HG02610 (cell line): ENCODE measurements around the gene TAS2R16.
"Not testable (repeated sequence)": the region's sequence is repeated elsewhere in the genome, so short reads cannot be mapped to it uniquely, and the experiment has no call there.

Source experiments
- ATAC-seq: cut with Tn5 transposase; IDR thresholded peaks from one replicate; pipeline ENCODE4 v1.9.1; 2021; ENCODE audit warnings: mild to moderate bottlenecking, moderate library complexity; ENCODE audit not compliant: unreplicated experiment

TAS2R16 gene

GRCh38 chr7:122974229-122974628, 21.3 kb downstream of the TAS2R16 start:
- no peak for ATAC-seq

- no peak for ATAC-seq
Measured at GRCh38 chr7:122972056-122972455, 23.4 kb downstream of the TAS2R16 start.

- no peak for ATAC-seq
Measured at GRCh38 chr7:122970740-122971725, 24.5 kb downstream of the TAS2R16 start.

- ATAC-seq: no peak
Measured at GRCh38 chr7:122968389-122968788, 27.1 kb downstream of the TAS2R16 start.

GRCh38 chr7:122965306-122965705, 30.2 kb downstream of the TAS2R16 start:
- ATAC-seq: no peak

- not testable (repeated sequence) for ATAC-seq
Measured at GRCh38 chr7:122953678-122954077, 41.8 kb downstream of the TAS2R16 start.

- no peak for ATAC-seq
Measured at GRCh38 chr7:122951006-122951405, 44.5 kb downstream of the TAS2R16 start.

- ATAC-seq: no peak
Measured at GRCh38 chr7:122949186-122949585, 46.3 kb downstream of the TAS2R16 start.
